HG03571 (cell line): Measurements from ENCODE around the gene GRAMD1B.

ENCODE experiments used
- ATAC-seq: cut with Tn5 transposase; IDR thresholded peaks from one replicate; pipeline ENCODE4 v1.9.1; 2021; ENCODE audit not compliant: unreplicated experiment

Gene GRAMD1B

DNA sequence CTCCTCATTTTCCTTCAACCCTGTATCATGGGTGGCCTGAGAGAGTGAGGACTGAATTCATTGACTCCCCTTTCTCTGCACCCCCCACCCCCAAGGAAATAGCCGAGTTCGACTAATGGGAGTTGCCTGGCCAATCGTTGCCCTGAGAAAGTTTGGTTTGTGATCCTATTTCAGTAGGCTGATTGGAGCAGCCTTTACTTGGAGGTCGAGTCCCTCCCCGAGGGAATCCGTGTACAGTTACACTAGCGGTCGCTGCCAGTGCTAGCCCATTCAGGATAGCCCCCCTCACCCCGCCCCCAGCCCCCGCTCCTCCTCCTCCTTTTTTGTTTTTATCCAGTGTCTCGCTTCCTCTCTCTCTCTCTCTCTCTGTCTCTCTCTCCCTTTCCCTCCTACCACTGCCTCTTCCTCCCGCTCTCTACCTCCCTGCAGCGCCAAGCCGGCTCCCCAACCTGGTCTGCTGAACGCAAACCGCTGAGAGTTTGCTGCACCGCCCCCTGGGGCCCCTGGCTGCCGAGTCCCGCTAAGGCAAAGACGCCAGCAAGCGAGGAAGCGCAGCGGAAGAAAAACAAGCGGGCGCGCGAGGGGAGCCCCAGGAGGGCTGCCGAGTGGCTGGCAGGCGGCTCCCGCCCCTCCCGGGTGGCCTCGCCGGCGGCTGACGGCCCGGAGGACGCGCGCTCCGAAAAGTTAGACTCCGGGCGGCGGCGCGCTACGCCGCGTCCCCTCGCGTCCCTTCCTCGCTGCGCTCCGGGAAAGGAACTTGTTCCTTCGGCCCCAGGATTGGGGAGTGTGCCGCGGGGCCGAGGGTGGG, at the start of gene GRAMD1B:
Gene GRAMD1B, plus strand, starts transcription at position 357 of the 808 bp plus-strand sequence. CDS start 524 bp downstream, outside the sequence.
- peak; percentile 58 for ATAC-seq

DNA sequence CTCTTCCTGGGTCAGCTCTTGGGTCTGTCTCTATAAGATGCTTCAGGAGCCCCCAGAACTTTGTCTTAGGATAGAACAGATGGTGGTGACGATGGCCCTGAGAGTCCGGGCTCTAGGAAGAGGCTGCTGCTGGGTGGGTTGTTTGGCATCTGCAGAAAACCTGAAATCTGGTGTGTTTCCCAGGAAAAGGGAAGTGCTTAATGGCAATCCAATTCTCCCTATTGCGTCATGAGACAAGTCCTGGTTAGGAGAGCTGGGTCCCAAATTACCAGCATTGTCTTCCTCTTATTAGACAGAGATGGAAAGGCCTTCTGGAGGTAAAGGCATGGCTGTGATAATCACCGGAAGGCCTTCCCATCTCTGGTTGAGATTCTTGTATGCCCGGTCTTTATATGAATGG, 48.9 kb upstream of the GRAMD1B start:
- no peak for ATAC-seq

DNA sequence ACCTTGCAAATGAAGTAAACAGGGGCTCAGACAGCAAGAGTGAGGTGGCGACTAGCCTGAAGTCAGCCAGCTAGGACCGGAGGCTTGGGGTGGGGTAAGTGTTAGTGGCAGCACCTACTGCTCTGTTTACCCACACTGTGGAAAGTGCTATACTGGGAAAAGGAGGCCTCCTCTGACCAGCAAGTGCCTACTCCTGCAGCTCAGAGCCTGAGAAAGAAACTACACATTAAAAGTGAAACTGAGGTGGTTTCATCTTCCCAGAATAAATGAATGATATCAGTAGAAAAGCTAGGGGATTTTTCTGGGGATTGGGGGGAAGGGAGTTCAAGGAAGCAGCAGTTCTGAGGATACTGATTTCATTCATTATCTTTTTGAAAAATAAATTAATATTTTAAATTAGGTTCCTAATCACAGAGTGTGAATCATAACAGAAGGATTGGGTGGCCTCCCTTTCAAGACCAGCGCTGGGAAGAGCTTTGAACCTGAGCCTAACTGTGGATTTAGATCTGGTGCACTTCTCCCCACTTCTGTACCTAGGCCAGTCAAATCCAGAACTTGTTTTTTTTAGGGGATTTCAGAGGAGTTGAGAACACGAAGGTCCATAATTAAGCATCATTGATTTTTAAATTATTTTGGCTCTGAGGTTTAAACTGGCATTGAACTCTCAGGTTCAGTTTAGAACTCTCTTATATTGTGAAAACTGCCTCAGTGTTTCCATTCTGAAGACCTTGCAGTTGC, 48.1 kb upstream of the GRAMD1B start:
- ATAC-seq, result peak; percentile 71

DNA sequence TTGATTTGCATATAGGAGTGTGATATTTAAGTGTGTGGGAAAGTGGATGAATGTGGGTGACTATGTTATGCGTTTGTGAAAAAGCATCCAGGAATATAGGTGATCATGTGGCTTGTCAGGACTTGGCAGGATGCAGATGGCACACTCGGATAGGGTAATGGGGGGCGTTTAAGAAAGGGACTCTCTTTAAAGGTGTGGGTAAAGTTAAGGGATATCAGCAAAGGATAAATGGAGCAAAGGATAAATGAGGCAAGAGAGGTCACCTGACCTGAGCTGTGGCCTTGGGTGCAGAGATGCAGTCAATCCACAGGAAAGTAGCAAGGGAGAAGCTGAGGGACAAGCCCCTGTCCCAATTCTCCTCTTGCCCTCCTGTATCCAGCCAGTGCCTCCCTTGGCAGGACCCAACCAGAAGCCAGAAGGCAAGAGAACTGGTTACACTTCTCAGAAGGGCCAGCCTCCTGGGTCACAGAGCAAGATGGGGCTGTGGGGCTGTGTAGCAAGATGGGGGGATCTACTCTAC, 47.5 kb upstream of the GRAMD1B start:
- no peak for ATAC-seq

DNA sequence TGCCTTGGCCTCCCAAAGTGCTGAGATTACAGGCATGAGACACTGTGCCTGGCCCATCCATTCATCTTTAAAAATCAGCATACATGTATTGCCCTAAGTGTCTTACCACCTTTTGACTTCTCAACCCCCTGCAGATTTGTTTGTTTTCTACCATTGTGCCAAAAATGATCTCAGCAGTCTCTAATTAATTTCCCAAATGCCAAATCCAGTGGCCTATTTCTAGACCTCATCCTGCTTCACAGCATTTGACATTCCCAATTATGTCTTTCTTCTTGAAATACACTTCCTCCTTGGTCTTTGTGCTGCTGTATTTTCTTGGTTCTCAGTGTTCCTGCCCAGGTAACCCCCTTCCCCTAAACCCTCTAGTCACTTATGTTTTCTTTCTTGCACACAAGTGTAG, 46.0 kb upstream of the GRAMD1B start:
- ATAC-seq, result no peak

DNA sequence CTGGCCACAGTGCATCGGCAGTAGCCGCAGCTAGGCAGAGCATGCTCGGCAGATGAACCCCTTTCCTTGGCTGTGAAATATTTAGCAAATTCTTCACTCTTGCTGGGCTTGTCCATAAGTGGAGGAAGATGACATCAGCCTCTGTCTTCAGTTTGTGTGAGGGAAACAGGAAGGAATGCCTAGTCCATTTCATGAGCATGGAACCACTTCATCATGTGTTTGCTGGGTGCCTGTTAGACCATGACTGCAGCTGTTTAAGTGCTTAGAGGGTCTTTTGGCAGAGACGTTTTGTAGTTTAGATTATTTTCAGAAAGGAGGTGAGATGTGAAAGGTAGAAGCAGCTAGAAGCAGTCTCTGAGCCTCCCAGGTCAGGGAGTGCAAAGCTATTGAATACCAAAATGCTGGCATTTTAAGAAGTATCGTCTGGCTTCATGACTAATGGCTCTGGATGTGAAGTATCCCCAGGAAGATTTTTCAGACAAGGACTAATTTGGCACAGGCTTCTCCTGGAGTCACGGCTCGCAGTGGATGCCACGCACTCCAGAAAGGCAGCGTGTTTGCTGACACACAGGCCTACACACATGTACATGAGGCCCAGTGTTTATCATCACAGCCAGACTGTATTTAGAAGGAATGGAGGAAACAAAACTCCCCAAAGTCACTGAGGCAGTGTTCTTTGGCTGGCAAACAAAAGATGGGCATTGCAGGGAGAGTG, 43.1 kb upstream of the GRAMD1B start:
- no peak for ATAC-seq

DNA sequence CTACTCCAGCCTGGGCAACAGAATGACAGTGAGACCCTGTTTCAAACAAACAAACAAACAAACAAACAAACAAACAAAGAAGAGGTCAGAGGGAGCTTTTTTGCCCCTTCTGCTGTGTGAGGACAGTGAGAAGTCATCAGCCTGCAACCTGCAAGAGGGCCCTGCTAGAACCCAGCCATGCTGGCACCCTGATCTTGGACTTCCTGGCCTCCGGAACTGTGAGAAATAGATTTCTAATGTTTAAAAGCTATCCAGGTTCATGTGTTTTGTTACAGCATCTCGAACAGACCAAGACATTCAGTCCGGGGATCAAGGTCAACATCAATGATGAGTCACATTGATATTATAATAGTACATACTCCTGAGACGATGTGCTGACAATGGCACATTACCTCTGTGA, 41.4 kb upstream of the GRAMD1B start:
- ATAC-seq, result no peak

DNA sequence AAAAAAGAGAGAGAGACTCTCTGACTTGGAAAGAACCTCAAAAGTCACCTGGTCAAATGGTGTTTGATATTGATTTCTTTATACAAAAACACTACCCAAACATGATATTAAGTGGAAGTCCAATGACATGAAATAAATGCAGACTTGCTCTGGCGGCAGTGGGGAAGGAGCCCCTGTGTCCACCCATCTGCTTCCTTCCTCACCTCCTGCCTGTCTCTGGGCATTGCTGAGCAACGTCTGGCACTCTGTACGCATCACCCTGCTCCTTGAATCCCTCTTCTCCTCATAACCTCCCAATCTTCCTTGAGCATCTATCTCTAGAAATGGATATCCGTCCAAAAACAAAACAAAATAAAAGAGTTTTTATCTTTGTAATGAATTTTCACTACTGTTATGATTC, 39.9 kb upstream of the GRAMD1B start:
- ATAC-seq, result no peak

DNA sequence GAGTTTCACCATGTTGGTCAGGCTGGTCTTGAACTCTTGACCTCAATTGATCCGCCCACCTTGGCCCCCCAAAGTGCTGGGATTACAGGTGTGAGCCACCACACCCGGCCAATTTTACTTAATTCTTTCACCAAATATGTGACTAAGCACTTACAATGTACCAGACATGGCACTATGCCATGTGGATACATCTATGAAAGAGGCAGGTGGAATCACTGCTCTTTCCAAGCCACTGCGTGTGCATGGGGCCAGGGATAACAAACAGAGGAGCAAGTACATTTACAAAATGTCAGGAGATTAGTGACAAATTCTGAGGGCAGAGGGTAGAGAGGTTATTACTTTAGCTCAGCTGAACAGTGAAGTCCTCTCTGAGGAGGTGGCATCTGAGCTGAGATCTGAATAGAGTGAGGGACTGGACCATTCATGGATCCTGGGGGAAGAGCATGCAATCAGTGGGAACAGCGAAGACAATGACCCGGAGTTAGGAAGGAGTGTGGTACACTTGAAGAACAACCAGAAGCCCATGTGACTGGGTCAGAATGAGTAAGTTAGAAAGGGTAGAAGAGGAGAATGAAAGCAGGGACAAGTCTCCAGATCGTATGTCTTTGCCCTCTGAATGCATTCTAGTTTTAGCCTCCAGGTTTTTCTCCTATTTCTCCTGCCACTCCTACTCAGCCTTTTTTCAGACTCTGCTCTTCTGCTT, 38.3 kb upstream of the GRAMD1B start:
- ATAC-seq, result no peak

DNA sequence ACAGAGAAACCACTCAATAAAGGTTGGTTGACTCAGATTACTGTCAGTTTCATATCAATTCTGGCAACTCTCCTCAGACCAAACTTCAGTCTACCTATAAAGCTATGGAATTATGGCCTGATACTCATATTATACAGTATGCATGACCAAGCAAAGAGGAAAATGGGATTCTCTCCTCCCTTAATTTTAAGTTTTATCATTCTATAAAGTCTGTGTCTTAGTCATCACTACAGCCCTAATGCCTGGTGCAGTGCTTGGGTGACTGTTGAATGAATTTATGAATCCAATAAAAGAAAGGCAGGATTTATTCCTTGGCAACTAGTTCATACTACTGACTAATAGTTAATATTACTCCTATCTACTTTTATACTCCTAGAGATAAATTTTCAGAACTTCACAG, 37.6 kb upstream of the GRAMD1B start:
- ATAC-seq, result no peak

DNA sequence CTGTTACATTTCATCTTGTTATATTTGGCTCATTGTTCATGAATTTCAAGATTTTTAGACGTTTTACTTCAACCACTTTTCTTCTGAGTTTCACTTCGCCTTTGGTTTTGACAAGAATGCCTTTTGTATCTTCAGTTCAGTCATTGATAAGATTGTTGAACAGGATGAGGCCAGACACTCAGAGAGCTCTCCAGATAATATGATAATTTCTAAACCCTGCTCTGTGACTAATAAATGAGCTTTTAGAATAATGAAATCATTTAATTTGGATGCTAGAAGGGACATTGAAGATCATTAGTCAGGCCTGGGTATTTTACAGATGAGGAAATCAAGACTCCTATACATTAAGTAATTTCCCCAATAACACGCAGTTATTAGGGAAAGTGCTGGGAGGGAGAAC, 37.2 kb upstream of the GRAMD1B start:
- ATAC-seq, result no peak

DNA sequence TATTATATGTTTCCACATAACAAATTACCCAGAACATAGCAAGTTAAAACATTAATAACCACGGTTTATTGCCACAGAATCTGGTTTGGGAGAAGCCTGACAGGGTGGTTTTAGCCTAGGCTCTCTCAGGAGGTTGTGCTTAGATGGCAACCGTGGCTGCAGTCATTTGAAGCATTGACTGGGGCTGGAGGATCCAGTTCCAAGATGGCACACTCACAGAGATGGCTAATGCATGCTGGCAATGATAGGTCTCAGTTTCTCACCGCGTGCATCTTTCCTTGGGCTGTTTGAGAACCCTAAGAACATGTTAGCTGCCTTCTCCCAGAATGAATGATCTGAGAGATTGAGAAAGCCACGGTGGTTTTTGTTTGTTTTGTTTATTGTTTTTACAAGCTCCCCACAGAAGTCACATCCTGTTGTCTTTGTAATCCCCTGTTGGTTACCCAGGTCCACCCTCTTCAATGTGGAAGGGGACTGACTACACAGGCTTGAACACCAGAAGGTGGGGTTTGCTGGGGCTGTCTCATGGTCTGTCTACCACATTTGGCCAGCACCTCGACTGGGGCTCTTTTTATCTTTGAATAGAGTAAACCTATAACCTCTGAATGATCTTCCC, 36.6 kb upstream of the GRAMD1B start:
- ATAC-seq, result no peak

DNA sequence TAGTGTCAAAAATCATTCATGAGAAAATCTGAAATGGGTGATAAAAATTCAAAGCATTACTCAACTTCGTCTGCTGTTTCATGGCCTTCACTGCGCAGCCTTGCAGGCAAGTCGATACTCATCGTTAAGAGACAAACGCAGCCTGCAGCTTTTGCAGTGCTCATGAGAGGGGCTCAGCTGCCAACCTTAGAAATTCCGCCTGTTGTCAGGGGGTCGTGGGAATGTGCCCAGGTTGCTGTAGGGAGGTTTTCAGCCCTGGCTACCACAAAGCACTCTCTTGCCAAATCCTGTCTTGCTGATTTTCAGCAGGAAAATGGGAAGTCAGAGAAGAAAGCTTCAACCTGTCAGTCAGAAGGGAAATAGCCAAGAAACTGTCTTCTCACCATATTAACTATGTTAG, 25.4 kb upstream of the GRAMD1B start:
- no peak for ATAC-seq

DNA sequence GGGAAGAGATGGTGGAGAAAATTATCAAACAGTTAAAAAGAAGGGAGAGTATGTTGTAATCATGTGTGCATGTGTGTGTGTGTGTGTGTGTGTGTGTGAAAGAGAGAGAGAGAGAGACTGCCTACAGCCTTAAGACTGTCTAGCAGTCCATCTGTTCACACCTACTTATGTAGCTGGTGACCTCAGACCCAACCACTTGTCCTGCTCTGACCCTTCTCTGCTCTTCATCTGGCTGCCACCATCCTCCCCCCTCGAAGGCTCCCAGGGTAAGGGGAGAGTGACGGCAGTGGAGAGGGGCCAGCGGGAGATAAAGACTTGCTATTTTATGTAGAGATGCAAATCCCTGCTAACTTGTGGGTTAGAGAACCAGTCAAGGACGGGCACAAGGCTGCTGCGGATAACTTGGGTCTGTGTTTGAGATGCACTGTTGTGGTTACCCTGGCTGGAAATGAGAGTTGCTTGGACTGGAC, 24.9 kb upstream of the GRAMD1B start:
- no peak for ATAC-seq

DNA sequence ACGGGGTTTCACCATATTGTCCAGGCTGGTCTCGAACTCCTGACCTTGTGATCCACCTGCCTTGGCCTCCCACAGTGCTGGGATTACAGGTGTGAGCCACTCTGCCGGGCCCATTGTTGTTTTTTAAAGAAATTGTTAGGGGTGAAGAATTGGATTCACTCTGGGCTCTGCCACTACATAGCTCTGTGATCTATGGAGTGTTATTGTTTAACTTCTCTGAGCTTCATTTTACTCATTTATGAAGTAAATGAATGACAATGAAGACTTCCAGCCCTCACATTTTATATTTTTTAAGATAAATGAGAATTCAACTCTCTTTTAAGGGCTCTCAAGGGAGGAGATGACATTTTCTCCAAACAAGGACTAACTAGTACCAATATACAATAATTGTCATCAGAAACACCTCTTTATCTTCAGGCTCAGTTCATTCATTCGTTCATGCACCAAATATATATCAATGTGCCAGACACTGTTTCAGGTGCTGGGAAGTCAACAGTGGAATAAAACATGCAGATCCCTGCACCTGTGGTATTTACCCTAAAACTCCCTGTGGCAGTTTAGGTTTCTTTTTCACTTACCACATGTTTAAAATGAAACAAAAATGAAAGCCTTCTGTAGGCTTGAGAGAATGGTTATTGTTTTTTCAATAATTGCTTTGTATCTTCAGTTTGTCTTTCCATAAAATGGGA, 23.5 kb upstream of the GRAMD1B start:
- peak; percentile 54 for ATAC-seq

DNA sequence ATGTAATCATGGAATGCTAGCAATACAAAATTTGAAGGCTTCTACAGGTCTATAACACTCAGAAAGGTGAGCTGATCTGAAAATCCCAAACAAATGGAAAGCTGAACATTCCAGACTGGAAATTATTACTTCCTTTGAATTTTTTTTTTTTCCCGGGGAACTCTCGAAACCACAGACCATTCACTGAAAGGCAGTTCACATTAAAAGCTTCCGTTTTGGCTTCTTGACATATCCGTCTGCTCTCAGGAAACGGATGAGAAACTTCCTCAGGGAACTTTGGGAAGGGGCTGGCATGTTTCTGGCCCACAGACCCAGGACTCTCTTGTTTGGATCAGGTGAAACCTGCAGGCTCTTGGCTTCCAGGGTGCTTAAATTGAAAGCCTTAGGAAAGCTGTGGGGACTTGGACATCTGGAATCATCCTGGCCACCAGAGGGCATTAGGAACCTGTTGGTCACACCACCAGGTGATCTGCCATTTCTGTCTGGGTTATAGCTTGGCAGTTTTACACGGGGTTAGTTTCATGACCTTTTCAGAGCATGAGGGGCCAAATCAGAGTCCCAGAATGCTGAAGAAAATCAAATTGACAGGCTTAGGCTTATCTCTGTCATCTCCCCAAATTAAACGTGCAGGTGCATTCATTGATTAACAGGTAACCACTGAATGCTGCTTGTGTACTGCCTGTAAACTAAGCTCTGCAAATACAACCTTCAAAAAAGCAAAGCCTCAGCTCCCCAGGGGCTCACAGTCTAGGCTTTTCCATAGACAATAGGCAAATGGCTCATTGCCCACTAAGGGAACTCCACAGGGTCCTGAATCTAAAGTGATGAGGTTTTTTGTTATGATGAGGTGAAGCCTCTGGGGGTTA, 22.7 kb upstream of the GRAMD1B start:
- no peak for ATAC-seq

DNA sequence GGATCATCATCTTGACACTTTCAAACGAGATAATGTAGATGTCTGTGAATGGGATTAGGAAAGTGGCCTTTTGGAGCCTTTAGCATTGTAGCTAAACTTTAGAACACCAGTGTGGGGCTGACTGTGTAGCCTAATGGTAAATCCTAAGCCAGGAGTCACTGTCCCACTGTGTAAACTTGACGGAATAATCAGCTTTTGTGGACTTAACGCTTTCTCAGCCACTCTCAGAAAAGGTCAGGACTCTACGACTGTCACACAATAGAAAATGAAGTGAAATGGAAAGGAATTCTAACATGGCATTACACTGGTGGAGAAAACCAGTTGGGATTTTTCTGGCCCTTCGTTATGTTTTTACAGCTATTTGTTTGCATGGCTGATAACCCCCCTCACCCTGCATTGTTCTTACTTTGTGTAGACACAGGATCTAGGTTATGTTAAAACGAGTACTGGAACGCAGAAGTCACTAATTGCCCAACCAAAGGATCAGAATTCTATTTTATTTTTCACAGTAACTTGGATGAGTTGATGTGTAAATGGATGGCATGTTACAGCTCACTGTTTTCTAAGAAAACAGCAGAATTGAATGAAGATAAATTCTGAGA, 22.0 kb upstream of the GRAMD1B start:
- no peak for ATAC-seq
